ENCODE data around the gene CCNK. TPM values are rescaled to one million over a fixed set of nuclear protein-coding genes. Genes with fewer than 3 reads are reported as not detected.

Gene CCNK
- total RNA-seq, 1 donor from 2014 or later: 8.4 TPM

GRCh38 chr14:99452968-99453367, 28.2 kb upstream of the CCNK start:
- H3K4me3 ChIP-seq (ENCODE audit: low read depth, low read length): no peak overlapping the region
- TF ChIP-seq, protein P1, sequence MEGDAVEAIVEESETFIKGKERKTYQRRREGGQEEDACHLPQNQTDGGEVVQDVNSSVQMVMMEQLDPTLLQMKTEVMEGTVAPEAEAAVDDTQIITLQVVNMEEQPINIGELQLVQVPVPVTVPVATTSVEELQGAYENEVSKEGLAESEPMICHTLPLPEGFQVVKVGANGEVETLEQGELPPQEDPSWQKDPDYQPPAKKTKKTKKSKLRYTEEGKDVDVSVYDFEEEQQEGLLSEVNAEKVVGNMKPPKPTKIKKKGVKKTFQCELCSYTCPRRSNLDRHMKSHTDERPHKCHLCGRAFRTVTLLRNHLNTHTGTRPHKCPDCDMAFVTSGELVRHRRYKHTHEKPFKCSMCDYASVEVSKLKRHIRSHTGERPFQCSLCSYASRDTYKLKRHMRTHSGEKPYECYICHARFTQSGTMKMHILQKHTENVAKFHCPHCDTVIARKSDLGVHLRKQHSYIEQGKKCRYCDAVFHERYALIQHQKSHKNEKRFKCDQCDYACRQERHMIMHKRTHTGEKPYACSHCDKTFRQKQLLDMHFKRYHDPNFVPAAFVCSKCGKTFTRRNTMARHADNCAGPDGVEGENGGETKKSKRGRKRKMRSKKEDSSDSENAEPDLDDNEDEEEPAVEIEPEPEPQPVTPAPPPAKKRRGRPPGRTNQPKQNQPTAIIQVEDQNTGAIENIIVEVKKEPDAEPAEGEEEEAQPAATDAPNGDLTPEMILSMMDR (conservative IDR thresholded peaks at IDR 0.05; ENCODE audit: low read depth, low read length): no peak
- DNase-seq (ENCODE audit: low read depth): no peak

GRCh38 chr14:99454246-99454645, 27.0 kb upstream of the CCNK start:
- no peak for DNase-seq (ENCODE audit: low read depth)
- TF ChIP-seq, protein P1 (conservative IDR thresholded peaks at IDR 0.05; ENCODE audit: low read depth, low read length): no peak
- no peak overlapping the region for H3K4me3 ChIP-seq (ENCODE audit: low read depth, low read length)

GRCh38 chr14:99459481-99460100, 21.6 kb upstream of the CCNK start:
- DNase-seq (ENCODE audit: low read depth): no peak

GRCh38 chr14:99460793-99461192, 20.4 kb upstream of the CCNK start:
- no peak overlapping the region for H3K4me3 ChIP-seq (ENCODE audit: low read depth, low read length)
- TF ChIP-seq, protein P1 (conservative IDR thresholded peaks at IDR 0.05; ENCODE audit: low read depth, low read length): no peak
- DNase-seq (ENCODE audit: low read depth): no peak

More at GRCh38 chr14:99459481-99460100, 21.6 kb upstream of the CCNK start:
- H3K4me3 ChIP-seq (ENCODE audit: low read depth, low read length): no peak overlapping the region
- TF ChIP-seq, protein P1 (conservative IDR thresholded peaks at IDR 0.05; ENCODE audit: low read depth, low read length): no peak

DNA sequence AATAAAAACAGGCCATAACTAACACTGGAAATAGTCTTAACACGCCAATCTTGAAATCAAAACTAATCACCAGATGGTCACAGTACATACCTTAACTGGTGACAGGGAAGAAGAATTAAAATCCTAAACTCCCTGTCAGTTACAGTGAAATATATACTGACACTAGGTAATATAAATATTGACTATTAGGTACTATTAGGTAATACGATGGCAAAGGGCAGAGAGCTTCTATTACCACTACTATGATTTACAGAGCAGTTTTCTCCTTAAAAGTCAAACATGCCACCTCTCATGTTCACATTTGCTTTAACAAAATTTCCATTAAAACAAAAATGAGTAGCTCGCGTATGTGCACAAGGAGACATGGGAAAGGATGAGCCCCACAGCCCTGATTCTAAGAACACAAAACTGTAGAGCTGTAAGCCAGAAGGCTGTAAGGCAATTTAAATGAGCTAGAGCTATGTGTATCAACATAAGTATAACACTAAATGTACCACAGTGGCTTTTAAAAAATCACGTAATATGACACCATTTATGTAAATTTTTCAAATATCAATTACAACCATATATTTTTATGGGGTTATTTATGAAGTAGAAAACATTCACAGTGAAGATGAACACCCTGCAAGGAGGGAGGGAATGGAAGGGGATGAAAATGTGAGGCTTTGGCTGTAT, 19.7 kb upstream of the CCNK start:
- no peak for DNase-seq (ENCODE audit: low read depth)
- H3K4me3 ChIP-seq (ENCODE audit: low read depth, low read length): no peak overlapping the region
- TF ChIP-seq, protein P1 (conservative IDR thresholded peaks at IDR 0.05; ENCODE audit: low read depth, low read length): no peak

GRCh38 chr14:99462210-99462609, 19.0 kb upstream of the CCNK start:
- no peak for DNase-seq (ENCODE audit: low read depth)
- TF ChIP-seq, protein P1 (conservative IDR thresholded peaks at IDR 0.05; ENCODE audit: low read depth, low read length): no peak
- no peak overlapping the region for H3K4me3 ChIP-seq (ENCODE audit: low read depth, low read length)

- no peak for DNase-seq (ENCODE audit: low read depth)
- H3K4me3 ChIP-seq (ENCODE audit: low read depth, low read length): no peak overlapping the region
- TF ChIP-seq, protein P1 (conservative IDR thresholded peaks at IDR 0.05; ENCODE audit: low read depth, low read length): no peak
Observed at GRCh38 chr14:99463974-99464373, 17.2 kb upstream of the CCNK start.

Measured in epithelial cell of proximal tubule (primary cell).